GM12878 (cell line): Measurements from ENCODE around the gene PRF1. TPM values are rescaled to one million over a fixed set of nuclear protein-coding genes. Genes with fewer than 3 reads are reported as not detected.

Source experiments
- ATAC-seq: fragments of 200-7000 bp; cut with Tn5 transposase; 3 replicates; pipeline ENCODE4 v1.9.1; 2020; ENCODE audit warnings: mild to moderate bottlenecking, moderate library complexity
- BruUV-seq: library from RNA; stranded (reverse); fragments of 400-500 nt; replicated peaks from 2 replicates; lab custom pipeline; 2021; lab: Mats Ljungman, UMichigan
- CTCF ChIA-PET: fragments of 300-600 bp; sonication (Branson Sonifier 250); formaldehyde crosslinking; extraction: SDS; loops from one replicate; lab custom pipeline; 2021; ENCODE audit warnings: inconsistent platforms; lab: Yijun Ruan, JAX
- POLR2A ChIA-PET: fragments of 350-600 bp; formaldehyde crosslinking; extraction: SDS; loops from one replicate; lab custom pipeline; 2021; ENCODE audit warnings: inconsistent platforms; lab: Charles Lee
- RAD21 ChIA-PET: fragments of 300-600 bp; sonication (Branson Sonifier 250); formaldehyde crosslinking; loops from one replicate; lab custom pipeline; 2023; ENCODE audit warnings: antibody characterized with exemption; ENCODE audit not compliant: unreplicated experiment; lab: Charles Lee
- SMC1A ChIA-PET: fragments of 300-600 bp; sonication (Branson Sonifier 250); formaldehyde crosslinking; loops from one replicate; lab custom pipeline; 2023; ENCODE audit not compliant: unreplicated experiment, uncharacterized antibody; lab: Charles Lee
- DNase-seq: peaks from one replicate; pipeline ENCODE4 v3.0.0-alpha.2; 2011; ENCODE audit warnings: low read depth, low spot score
- FAIRE-seq: peaks from 3 replicates; lab custom pipeline; 2011; peaks lifted over from hg19 to GRCh38; lab: Jason Lieb, UNC
- H2AFZ ChIP-seq: 2 replicates; pipeline ENCODE4 v1.6.0; 2011; ENCODE audit warnings: low read depth, low read length, control low read depth; ENCODE audit not compliant: control insufficient read depth
- H3K27ac ChIP-seq: 2 replicates; pipeline ENCODE4 v1.5.1; 2011; ENCODE audit warnings: control low read depth; ENCODE audit not compliant: control insufficient read depth, insufficient read depth
- H3K27me3 ChIP-seq, 2 experiments: replicated peaks in 1 of 2; 2 replicates each; pipeline versions ENCODE4 v1.6.0 to v1.6.1; 2011; ENCODE audit warnings: low read length in 1 of 2; ENCODE audit not compliant: control insufficient read depth in 2 of 2, insufficient read depth in 2 of 2
- H3K36me3 ChIP-seq, 2 experiments: 2 replicates each; pipeline ENCODE4 v1.5.1; 2011; ENCODE audit warnings: low read length in 1 of 2; ENCODE audit not compliant: control insufficient read depth in 2 of 2, insufficient read depth in 2 of 2
- H3K4me1 ChIP-seq: 2 replicates; pipeline ENCODE4 v1.6.1; 2011; ENCODE audit warnings: mild to moderate bottlenecking, low read length, moderate library complexity, mixed read lengths; ENCODE audit not compliant: control insufficient read depth, insufficient read depth
- H3K4me2 ChIP-seq: 2 replicates; pipeline ENCODE4 v1.6.0; 2011; ENCODE audit warnings: control low read depth; ENCODE audit not compliant: control insufficient read depth, insufficient read depth
- H3K4me3 ChIP-seq: fragments of 200-600 bp; sonication (generic); 2 replicates; pipeline ENCODE4 v1.5.1; 2016
- H3K79me2 ChIP-seq: 2 replicates; pipeline ENCODE4 v1.6.0; 2011; ENCODE audit warnings: low read length; ENCODE audit not compliant: control insufficient read depth, insufficient read depth
- H3K9ac ChIP-seq: 2 replicates; pipeline ENCODE4 v1.8.0; 2011; ENCODE audit warnings: low read length, control low read depth, mixed read lengths; ENCODE audit not compliant: control insufficient read depth, insufficient read depth
- H3K9me3 ChIP-seq: replicated peaks from 3 replicates; pipeline ENCODE4 v1.5.1; 2011; ENCODE audit warnings: mild to moderate bottlenecking, low read length; ENCODE audit not compliant: control insufficient read depth, insufficient read depth
- H4K20me1 ChIP-seq: 2 replicates; pipeline ENCODE4 v1.6.0; 2011; ENCODE audit not compliant: control insufficient read depth, insufficient read depth
- BMI1 ChIP-seq: fragments of 450-650 bp; IDR thresholded peaks from 2 replicates; pipeline ENCODE4 v1.6.1; 2016; ENCODE audit warnings: mild to moderate bottlenecking, moderate library complexity, borderline replicate concordance
- CBFB ChIP-seq: IDR thresholded peaks from 2 replicates; pipeline ENCODE4 v1.6.1; 2016; ENCODE audit warnings: antibody characterized with exemption, low read depth
- CREB1 ChIP-seq: IDR thresholded peaks from 2 replicates; pipeline ENCODE4 v1.6.1; 2012; ENCODE audit warnings: low read depth, mild to moderate bottlenecking, inconsistent platforms
- CREM ChIP-seq: IDR thresholded peaks from 2 replicates; pipeline ENCODE4 v1.6.1; 2014; ENCODE audit warnings: antibody characterized with exemption, low read depth
- EGR1 ChIP-seq, 2 experiments: IDR thresholded peaks; 1 replicate in 1 of 2; 2 replicates in 1 of 2; pipeline ENCODE4 v1.6.1; 2011 to 2012; ENCODE audit warnings: low read depth in 2 of 2, low read length in 2 of 2, borderline replicate concordance in 1 of 2, mild to moderate bottlenecking in 1 of 2, moderate library complexity in 1 of 2
- ESRRA ChIP-seq: IDR thresholded peaks from 2 replicates; pipeline ENCODE4 v1.6.1; 2012; ENCODE audit warnings: mild to moderate bottlenecking, low read length, improper control_type of control experiment
- FOS ChIP-seq: IDR thresholded peaks from 3 replicates; pipeline ENCODE4 v1.6.1; 2011; ENCODE audit warnings: borderline replicate concordance; ENCODE audit not compliant: insufficient read length; ENCODE audit errors: extremely low read depth
- FOXM1 ChIP-seq: IDR thresholded peaks from 2 replicates; pipeline ENCODE4 v1.6.1; 2012; ENCODE audit warnings: low read depth, mild to moderate bottlenecking, inconsistent platforms, low read length, moderate library complexity
- HDGF ChIP-seq: fragments of 450-650 bp; IDR thresholded peaks from 2 replicates; pipeline ENCODE4 v1.6.1; 2016; ENCODE audit warnings: antibody characterized with exemption
- KDM1A ChIP-seq: fragments of 200-600 bp; sonication (generic); IDR thresholded peaks from 2 replicates; pipeline ENCODE4 v1.6.1; 2016; ENCODE audit warnings: borderline replicate concordance
- MEF2B ChIP-seq: fragments of 450-650 bp; IDR thresholded peaks from 2 replicates; pipeline ENCODE4 v1.6.1; 2018; ENCODE audit warnings: mild to moderate bottlenecking, moderate library complexity; ENCODE audit not compliant: partially characterized antibody, poor library complexity, severe bottlenecking
- MYB ChIP-seq: fragments of 150-350 bp; IDR thresholded peaks from 2 replicates; pipeline ENCODE4 v1.6.1; 2014; ENCODE audit warnings: mild to moderate bottlenecking, low read depth, low read length, borderline replicate concordance
- NBN ChIP-seq: fragments of 450-650 bp; IDR thresholded peaks from 2 replicates; pipeline ENCODE4 v1.6.1; 2016
- NR2C2 ChIP-seq: IDR thresholded peaks from 2 replicates; pipeline ENCODE4 v1.6.1; 2011; ENCODE audit warnings: borderline replicate concordance, low read depth; ENCODE audit not compliant: control insufficient read depth, insufficient read length
- PAX8 ChIP-seq: fragments of 450-650 bp; IDR thresholded peaks from 2 replicates; pipeline ENCODE4 v1.6.1; 2017; ENCODE audit warnings: mild to moderate bottlenecking, moderate library complexity
- PML ChIP-seq: IDR thresholded peaks from 2 replicates; pipeline ENCODE4 v1.6.1; 2012; ENCODE audit warnings: low read length, inconsistent platforms
- POLR2A ChIP-seq: IDR thresholded peaks from 2 replicates; pipeline ENCODE4 v1.6.1; 2011; ENCODE audit warnings: low read depth, mild to moderate bottlenecking, low read length
- POLR2AphosphoS2 ChIP-seq: IDR thresholded peaks from 2 replicates; pipeline ENCODE4 v1.6.1; 2011; ENCODE audit warnings: low read depth, mild to moderate bottlenecking, low read length, improper control_type of control experiment, moderate library complexity
- RAD21 ChIP-seq: IDR thresholded peaks from 2 replicates; pipeline ENCODE4 v1.6.1; 2011; ENCODE audit warnings: mild to moderate bottlenecking, low read depth, low read length, moderate library complexity; ENCODE audit not compliant: insufficient read depth
- SIX5 ChIP-seq: IDR thresholded peaks from 2 replicates; pipeline ENCODE4 v1.6.1; 2011; ENCODE audit warnings: mild to moderate bottlenecking, low read depth, low read length, moderate library complexity; ENCODE audit not compliant: severe bottlenecking
- SMARCA5 ChIP-seq: fragments of 450-650 bp; IDR thresholded peaks from 2 replicates; pipeline ENCODE4 v1.6.1; 2017; ENCODE audit warnings: mild to moderate bottlenecking
- SP1 ChIP-seq: IDR thresholded peaks from one replicate; pipeline ENCODE4 v1.6.1; 2011; ENCODE audit warnings: low read depth, low read length
- TARDBP ChIP-seq: IDR thresholded peaks from 2 replicates; pipeline ENCODE4 v1.6.1; 2016; ENCODE audit warnings: borderline replicate concordance
- ZNF217 ChIP-seq: fragments of 450-650 bp; IDR thresholded peaks from 2 replicates; pipeline ENCODE4 v1.6.1; 2017; ENCODE audit warnings: antibody characterized with exemption, mild to moderate bottlenecking
- WGBS: methylation state at CpG from one replicate; pipeline ENCODE4 v1.1.6; 2016; ENCODE audit warnings: low lambda C conversion rate; ENCODE audit not compliant: insufficient replicate concordance, insufficient coverage; ENCODE audit errors: missing lambda C conversion rate; 5-methylcytosine and 5-hydroxymethylcytosine counted together
- in situ Hi-C: fragments of 300-500 bp; cut with MboI; formaldehyde crosslinking; loops from 9 replicates; pipeline ENCODE4 v1.14.3; 2018; ENCODE audit warnings: mixed read lengths
- intact Hi-C: fragments of 100-400 bp; cut with micrococcal nuclease; formaldehyde crosslinking; loops from one replicate; pipeline ENCODE4 v1.14.2; 2022; ENCODE audit not compliant: unreplicated experiment
- polyA plus RNA-seq, 11 experiments: library from polyadenylated mRNA; depleted of rRNA in 4 of 11; unstranded in 6 of 11; stranded (reverse) in 5 of 11; fragments of >200 nt; fragmentation: Nextera tagmentation in 4 of 11; fragmentation: Illumina TruSeq in 1 of 11; extraction: Ambion mirVana in 4 of 11; extraction: Trizol in 1 of 11; gene quantifications; 1 replicate in 1 of 11; 2 replicates in 10 of 11; pipeline versions ENCODE4 v1.2.1 to v1.2.3, GENCODE V29; 2011 to 2016; ENCODE audit warnings: inconsistent platforms in 2 of 11, missing spikeins in 2 of 11, low read depth in 1 of 11
- total RNA-seq, 4 experiments: library from RNA; depleted of rRNA in 3 of 4; stranded (reverse); fragments of >200 nt in 3 of 4; fragmentation: Illumina TruSeq in 1 of 4; extraction: Trizol in 1 of 4; gene quantifications; 2 replicates each; pipeline versions ENCODE4 v1.2.1 to v1.2.3, GENCODE V29; 2013 to 2021
- TF ChIP-seq, protein P1 (sequence below): fragments of 450-650 bp; IDR thresholded peaks from 2 replicates; pipeline ENCODE4 v1.6.1; 2017; ENCODE audit warnings: low read depth, mild to moderate bottlenecking, moderate library complexity

Gene PRF1
- total and polyA plus RNA-seq, 10 of the 15 experiments (the other 5 are each of a cell fraction or from before 2014, with no cell fraction given) = 0.84 to 15.7 (median 1.3) TPM

DNA sequence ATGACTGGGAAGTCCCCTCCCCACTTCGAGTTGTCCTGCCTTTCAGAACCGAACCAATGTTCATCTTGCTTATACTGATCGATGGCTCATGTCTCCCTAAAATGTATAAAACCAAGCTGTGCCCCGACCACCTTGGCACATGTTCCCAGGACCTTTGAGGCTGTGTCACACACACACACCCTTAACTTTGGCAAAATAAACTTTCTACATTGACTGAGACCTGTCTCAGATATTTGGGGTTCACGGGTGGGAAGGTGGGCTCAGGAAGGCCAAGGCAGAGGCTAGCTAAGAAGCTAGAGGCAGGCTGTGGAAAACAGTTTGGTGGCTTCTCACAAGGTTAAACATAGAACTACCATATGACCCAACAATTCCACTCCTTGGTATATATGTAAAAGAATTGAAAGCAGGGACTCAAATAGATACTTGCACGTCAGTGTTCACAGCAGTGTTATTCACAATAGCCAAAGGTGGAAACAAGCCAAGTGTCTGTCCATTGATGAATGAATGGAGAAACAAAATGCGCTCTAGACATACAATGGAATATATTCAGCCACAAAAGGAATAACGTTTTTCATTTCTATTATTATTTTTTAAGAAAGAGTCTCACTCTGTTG, 15.4 kb downstream of the PRF1 start:
- FAIRE-seq (peak; percentile 80), ATAC-seq (peak; percentile 87), DNase-seq (peak; percentile 49)
- no peak overlapping the region for H2AFZ ChIP-seq
- CTCF ChIA-PET = interaction anchor here (2.8 kb wide), 1 partner anchor 10 kb away, joined by 8 read pairs; no protein-coding TSS in a partner anchor
- H3K36me3 ChIP-seq = no peaks in the 10 kb centered on the region
- H3K9me3 ChIP-seq = no peaks in the 10 kb centered on the region
- H3K27ac ChIP-seq = no peak overlapping the region; the same call in 1 of the 2 replicates
- SMC1A ChIA-PET = interaction anchor here (1.2 to 6.6 kb wide), 3 partner anchors 8 to 71 kb away, joined by 4 to 46 read pairs (median 32); no protein-coding TSS in a partner anchor
- H3K79me2 ChIP-seq = no peaks in the 10 kb centered on the region
- BruUV-seq = no TSS peak
- peaks cover 39% of the 10 kb centered on the region for H3K4me1 ChIP-seq
- no peaks in the 10 kb centered on the region for H4K20me1 ChIP-seq
- H3K9ac ChIP-seq = no peak overlapping the region
- H3K27me3 ChIP-seq = no peaks in the 10 kb centered on the region
- H3K4me2 ChIP-seq = peak overlapping the region; percentile 31; the same call in 1 of the 2 replicates
- in situ Hi-C loops = no loop called here
- 47% methylated on average over 8 of the region's 8 CpGs for WGBS
- H3K4me3 ChIP-seq = no peak overlapping the region
- POLR2A ChIA-PET = interaction anchor here (1.7 to 4.6 kb wide), 3 partner anchors 9 to 16 kb away, joined by 3 to 23 read pairs (median 12); no protein-coding TSS in a partner anchor
- RAD21 ChIA-PET = interaction anchor here (1.1 to 4.9 kb wide), 5 partner anchors 11 to 70 kb away, joined by 3 to 35 read pairs (median 3); no protein-coding TSS in a partner anchor
- intact Hi-C loops = no loop called here
- TF ChIP-seq FOXM1 (no peak), PAX8 (no peak), ESRRA (no peak), EGR1 (IDR thresholded peaks at IDR 0.05; ENCODE audit: borderline replicate concordance in 1 of 2, low read depth in 2 of 2, low read length in 2 of 2) (no peak), CREB1 (0 out of 2 replicates have a peak, but pooled peaks have one; percentile 27), POLR2AphosphoS2 (no peak), SMARCA5 (no peak), CBFB (no peak), POLR2A (no peak), HDGF (no peak), RAD21 (no peak), SIX5 (no peak), MYB (no peak), FOS (no peak), ZNF217 (no peak), TARDBP (no peak), NBN (no peak), KDM1A (no peak), CREM (peak; percentile 70; the same call in 1 of the 2 replicates), BMI1 (no peak; the same call in 1 of the 2 replicates), NR2C2 (no peak), PML (no peak), MEF2B (peak; percentile 79), SP1 (peak; percentile 11)
- TF ChIP-seq, protein P1, sequence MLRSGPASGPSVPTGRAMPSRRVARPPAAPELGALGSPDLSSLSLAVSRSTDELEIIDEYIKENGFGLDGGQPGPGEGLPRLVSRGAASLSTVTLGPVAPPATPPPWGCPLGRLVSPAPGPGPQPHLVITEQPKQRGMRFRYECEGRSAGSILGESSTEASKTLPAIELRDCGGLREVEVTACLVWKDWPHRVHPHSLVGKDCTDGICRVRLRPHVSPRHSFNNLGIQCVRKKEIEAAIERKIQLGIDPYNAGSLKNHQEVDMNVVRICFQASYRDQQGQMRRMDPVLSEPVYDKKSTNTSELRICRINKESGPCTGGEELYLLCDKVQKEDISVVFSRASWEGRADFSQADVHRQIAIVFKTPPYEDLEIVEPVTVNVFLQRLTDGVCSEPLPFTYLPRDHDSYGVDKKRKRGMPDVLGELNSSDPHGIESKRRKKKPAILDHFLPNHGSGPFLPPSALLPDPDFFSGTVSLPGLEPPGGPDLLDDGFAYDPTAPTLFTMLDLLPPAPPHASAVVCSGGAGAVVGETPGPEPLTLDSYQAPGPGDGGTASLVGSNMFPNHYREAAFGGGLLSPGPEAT = peak; percentile 82; the same call in 1 of the 2 replicates
